Breast epithelium (tissue), 4 donors: ENCODE results near the gene MON2. TPM values are rescaled to one million over a fixed set of nuclear protein-coding genes. Genes with fewer than 3 reads are reported as not detected.

Source experiments
- DNase-seq, 2 donors: peaks; one replicate each; pipeline ENCODE4 v3.0.0-alpha.2; 2019; ENCODE audit warnings: low spot score in 2 of 2
- H3K27ac ChIP-seq, 2 donors: fragments of 200-600 bp; sonication (generic) in 1 of 2; one replicate each; pipeline ENCODE4 v1.5.1; 2016 to 2019; ENCODE audit warnings: mild to moderate bottlenecking in 1 of 2
- H3K27me3 ChIP-seq, 2 donors: fragments of 200-600 bp; sonication (generic) in 1 of 2; one replicate each; pipeline versions ENCODE4 v1.5.1 to v1.6.0; 2017 to 2019; ENCODE audit warnings: control low read depth in 1 of 2, mild to moderate bottlenecking in 1 of 2
- H3K36me3 ChIP-seq: fragments of 200-600 bp; one replicate; pipeline ENCODE4 v1.5.1; 2019
- H3K4me1 ChIP-seq, 2 donors: fragments of 200-600 bp; sonication (generic); one replicate each; pipeline ENCODE4 v1.5.1; 2016 to 2019; ENCODE audit warnings: control low read depth in 1 of 2
- H3K4me3 ChIP-seq, 3 donors: fragments of 200-600 bp; sonication (generic); 1 replicate in 2 of 3; 2 replicates in 1 of 3; pipeline ENCODE4 v1.5.1; 2016 to 2019; ENCODE audit warnings: mild to moderate bottlenecking in 3 of 3, moderate library complexity in 2 of 3
- H3K9me3 ChIP-seq, 2 donors: fragments of 200-600 bp; sonication (generic) in 1 of 2; one replicate each; pipeline ENCODE4 v1.5.1; 2016 to 2019; ENCODE audit warnings: control low read depth in 1 of 2
- POLR2A ChIP-seq: fragments of 450-650 bp; IDR thresholded peaks from one replicate; pipeline ENCODE4 v1.6.1; 2016; ENCODE audit warnings: antibody characterized with exemption, mild to moderate bottlenecking, moderate library complexity
- POLR2AphosphoS5 ChIP-seq, 3 donors: sonication (generic); formaldehyde crosslinking; IDR thresholded peaks; one replicate each; pipeline ENCODE4 v1.6.1; 2017; ENCODE audit warnings: antibody characterized with exemption in 3 of 3
- intact Hi-C: fragments of 100-400 bp; cut with DNase I; formaldehyde crosslinking; loops from one replicate; pipeline ENCODE4 v1.15.1; 2023; ENCODE audit warnings: low total_unique reads
- total RNA-seq, 3 donors: library from RNA; depleted of rRNA; stranded (reverse); fragments of >200 nt; gene quantifications; one replicate each; pipeline ENCODE4 v1.1.0, GENCODE V29; 2016
- TF ChIP-seq, protein P1 (sequence below), 3 donors: fragments of 450-650 bp; IDR thresholded peaks; one replicate each; pipeline ENCODE4 v1.5.1; 2016 to 2017; ENCODE audit warnings: antibody characterized with exemption in 3 of 3, mild to moderate bottlenecking in 3 of 3, moderate library complexity in 3 of 3

MON2 gene
- total RNA-seq, 3 donors from 2014 or later: 85.0 to 162 (median 123) TPM

DNA sequence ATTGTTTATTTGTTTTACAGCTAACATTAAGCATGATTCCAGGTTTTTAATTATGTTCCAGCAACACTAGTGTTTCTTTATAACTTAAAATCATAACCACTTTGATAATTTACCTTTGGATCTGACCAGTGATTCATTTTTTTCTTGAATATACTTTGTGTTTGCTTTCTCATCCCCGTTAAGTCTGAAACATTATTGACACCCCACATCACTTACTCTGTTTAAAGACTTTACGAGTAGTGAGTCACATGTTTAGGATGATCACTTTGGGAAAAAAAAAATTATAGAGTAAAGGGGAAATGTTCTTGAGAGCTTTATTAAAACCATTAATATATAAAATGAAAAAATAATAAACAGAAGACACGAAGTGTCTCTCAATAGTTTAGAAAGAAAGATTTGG lies 132.2 kb downstream of the MON2 start:
- Histone ChIP-seq H3K27me3 (no peaks in the 10 kb centered on the region), H3K4me3 (no peak overlapping the region), H3K36me3 (no peaks in the 10 kb centered on the region), H3K4me1 (no peaks in the 10 kb centered on the region), H3K9me3 (no peaks in the 10 kb centered on the region), H3K27ac (no peak overlapping the region)
- TF ChIP-seq POLR2AphosphoS5 (IDR thresholded peaks at IDR 0.05) (no peak), POLR2A (no peak)
- TF ChIP-seq, protein P1, sequence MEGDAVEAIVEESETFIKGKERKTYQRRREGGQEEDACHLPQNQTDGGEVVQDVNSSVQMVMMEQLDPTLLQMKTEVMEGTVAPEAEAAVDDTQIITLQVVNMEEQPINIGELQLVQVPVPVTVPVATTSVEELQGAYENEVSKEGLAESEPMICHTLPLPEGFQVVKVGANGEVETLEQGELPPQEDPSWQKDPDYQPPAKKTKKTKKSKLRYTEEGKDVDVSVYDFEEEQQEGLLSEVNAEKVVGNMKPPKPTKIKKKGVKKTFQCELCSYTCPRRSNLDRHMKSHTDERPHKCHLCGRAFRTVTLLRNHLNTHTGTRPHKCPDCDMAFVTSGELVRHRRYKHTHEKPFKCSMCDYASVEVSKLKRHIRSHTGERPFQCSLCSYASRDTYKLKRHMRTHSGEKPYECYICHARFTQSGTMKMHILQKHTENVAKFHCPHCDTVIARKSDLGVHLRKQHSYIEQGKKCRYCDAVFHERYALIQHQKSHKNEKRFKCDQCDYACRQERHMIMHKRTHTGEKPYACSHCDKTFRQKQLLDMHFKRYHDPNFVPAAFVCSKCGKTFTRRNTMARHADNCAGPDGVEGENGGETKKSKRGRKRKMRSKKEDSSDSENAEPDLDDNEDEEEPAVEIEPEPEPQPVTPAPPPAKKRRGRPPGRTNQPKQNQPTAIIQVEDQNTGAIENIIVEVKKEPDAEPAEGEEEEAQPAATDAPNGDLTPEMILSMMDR (IDR thresholded peaks at IDR 0.05): no peak
- no peak for DNase-seq
- intact Hi-C loops: no loop called here

DNA sequence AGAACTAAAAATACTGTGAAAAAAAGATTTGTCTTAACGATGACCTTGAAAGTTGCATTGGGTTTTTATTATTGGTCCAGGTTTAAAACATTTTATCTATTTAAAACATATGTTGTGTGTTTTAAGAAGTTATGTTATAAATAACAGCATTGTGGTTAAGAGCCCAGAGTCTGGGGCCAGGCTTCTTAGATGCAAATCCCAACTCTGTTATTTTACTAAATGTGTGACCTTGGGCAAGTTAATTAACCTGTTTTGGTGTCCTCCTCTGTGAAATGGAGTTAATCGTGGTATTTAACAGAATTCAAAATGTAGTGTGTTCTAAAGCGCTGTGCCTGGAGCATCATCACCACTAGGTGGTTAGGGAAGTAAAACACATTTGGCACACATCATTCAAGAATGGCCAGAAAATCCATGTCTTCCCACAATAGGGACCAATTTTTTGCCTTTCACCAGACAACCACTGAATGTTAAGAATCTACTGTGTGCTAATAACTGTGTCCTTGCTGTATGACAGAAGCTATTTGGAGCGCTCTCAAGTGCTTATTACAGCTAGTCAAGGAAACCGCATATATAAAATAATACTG lies 133.3 kb downstream of the MON2 start:
- intact Hi-C loops: loop anchor here (5.0 kb wide), 1 partner anchor 192 kb away; no protein-coding TSS in a partner anchor
- H3K27ac ChIP-seq: no peak overlapping the region
- no peaks in the 10 kb centered on the region for H3K36me3 ChIP-seq
- H3K4me3 ChIP-seq: no peak overlapping the region
- no peaks in the 10 kb centered on the region for H3K27me3 ChIP-seq
- no peak for TF ChIP-seq POLR2AphosphoS5 (IDR thresholded peaks at IDR 0.05)
- TF ChIP-seq, protein P1 (IDR thresholded peaks at IDR 0.05): peak in 1 of 3 donors; percentile 13
- no peak for TF ChIP-seq POLR2A
- no peaks in the 10 kb centered on the region for H3K4me1 ChIP-seq
- no peaks in the 10 kb centered on the region for H3K9me3 ChIP-seq
- DNase-seq: no peak

DNA sequence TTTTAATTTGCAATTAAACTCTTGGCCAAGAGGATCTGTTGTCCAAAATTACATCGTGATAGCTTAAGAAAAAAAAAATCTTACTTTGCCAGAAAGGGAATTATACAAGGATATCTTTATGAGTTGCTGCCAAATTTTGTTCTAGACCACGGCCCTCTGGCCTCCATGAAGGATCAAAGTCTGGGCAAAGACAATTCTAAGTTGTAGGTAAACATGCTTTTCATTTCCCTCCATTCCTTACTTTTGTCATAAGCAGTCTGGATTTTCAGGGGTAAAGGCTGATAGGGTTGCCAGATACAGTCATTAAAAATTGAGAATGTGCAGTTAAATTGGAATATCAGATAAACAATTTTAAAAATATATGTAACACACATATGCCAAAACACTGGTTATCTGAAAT lies 135.1 kb downstream of the MON2 start:
- TF ChIP-seq POLR2A (no peak), POLR2AphosphoS5 (IDR thresholded peaks at IDR 0.05) (no peak)
- TF ChIP-seq, protein P1 (IDR thresholded peaks at IDR 0.05): no peak
- no peaks in the 10 kb centered on the region for H3K9me3 ChIP-seq
- H3K4me3 ChIP-seq: peak overlapping the region; percentile 73 to 85 (median 76)
- peak overlapping the region; percentile 99 to 100 for H3K27ac ChIP-seq
- peaks cover 0 to 4% of the 10 kb centered on the region in 2 donors for H3K4me1 ChIP-seq
- DNase-seq: no peak
- intact Hi-C loops: loop anchor here (5.0 kb wide), 1 partner anchor 191 kb away; no protein-coding TSS in a partner anchor
- no peaks in the 10 kb centered on the region for H3K36me3 ChIP-seq
- H3K27me3 ChIP-seq: no peaks in the 10 kb centered on the region

DNA sequence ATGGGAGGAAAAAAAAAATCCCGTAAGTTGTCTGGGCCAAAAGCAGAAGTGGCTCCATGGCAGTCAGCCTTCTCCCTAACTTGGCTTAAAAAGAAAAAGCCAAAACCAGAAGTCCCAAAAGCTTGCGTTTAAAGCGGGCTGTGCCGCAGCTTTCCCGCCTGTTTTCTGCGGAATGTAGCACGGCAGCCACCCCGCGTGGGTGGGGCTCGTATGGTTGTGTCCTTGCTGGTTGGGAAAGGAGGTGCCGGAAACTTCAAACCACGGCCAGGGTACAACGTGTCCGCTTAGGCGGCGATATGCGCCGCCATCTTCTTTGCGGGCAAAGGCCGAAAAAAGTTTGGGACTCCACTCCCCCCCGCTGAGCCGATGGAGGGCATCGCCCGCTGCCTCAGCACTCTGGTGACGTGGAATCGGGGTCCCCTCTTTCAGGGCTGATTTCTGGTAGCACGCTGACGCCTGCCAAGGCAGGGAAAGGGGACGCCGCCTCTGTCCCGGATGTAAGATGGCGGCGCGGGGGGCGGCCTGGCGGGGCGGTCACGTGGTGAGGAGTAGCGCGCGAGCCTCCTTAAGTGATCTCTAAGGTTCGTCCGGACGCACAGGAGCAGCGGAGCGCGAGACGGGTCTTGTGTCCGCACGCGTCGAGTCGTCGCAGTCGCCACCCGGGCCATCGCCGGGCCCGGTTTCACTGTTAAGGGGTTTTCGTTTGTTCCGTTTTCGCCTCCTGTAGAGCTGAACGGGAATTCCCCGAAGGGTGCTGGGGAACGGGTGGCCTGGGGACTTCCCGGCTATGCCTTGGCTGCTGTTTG lies 135.8 kb downstream of the MON2 start:
- H3K36me3 ChIP-seq: no peaks in the 10 kb centered on the region
- TF ChIP-seq POLR2A: peak; percentile 60
- peak; percentile 74 to 96 (median 93) for TF ChIP-seq POLR2AphosphoS5 (IDR thresholded peaks at IDR 0.05)
- TF ChIP-seq, protein P1 (IDR thresholded peaks at IDR 0.05): no peak
- DNase-seq: peak; percentile 80 to 88
- no peaks in the 10 kb centered on the region for H3K9me3 ChIP-seq
- H3K27ac ChIP-seq: peak overlapping the region; percentile 99 to 100
- H3K4me3 ChIP-seq: peak overlapping the region; percentile 73 to 85 (median 76)
- intact Hi-C loops: loop anchor here (5.0 kb wide), 1 partner anchor 190 kb away; no protein-coding TSS in a partner anchor
- no peaks in the 10 kb centered on the region for H3K27me3 ChIP-seq
- peaks cover 0 to 4% of the 10 kb centered on the region in 2 donors for H3K4me1 ChIP-seq
